Esophagus squamous epithelium (tissue), 4 donors: ENCODE results near the gene PBX3.

ENCODE experiments used
- CTCF ChIP-seq, 6 experiments: fragments of 450-650 bp in 4 of 6; fragments of 200-600 bp in 2 of 6; sonication (generic) in 2 of 6; IDR thresholded peaks; one replicate each; pipeline ENCODE4 v1.5.1; 2016 to 2019; ENCODE audit warnings: antibody characterized with exemption in 6 of 6, mild to moderate bottlenecking in 4 of 6, moderate library complexity in 4 of 6
- POLR2A ChIP-seq, 4 donors: fragments of 450-650 bp; IDR thresholded peaks; one replicate each; pipeline ENCODE4 v1.6.1; 2017; ENCODE audit warnings: antibody characterized with exemption in 4 of 4, mild to moderate bottlenecking in 4 of 4, moderate library complexity in 3 of 4

GRCh38 chr9:125961072-125961471, 213.9 kb downstream of the PBX3 start:
- no peak for TF ChIP-seq POLR2A (IDR thresholded peaks at IDR 0.05)
- TF ChIP-seq CTCF (IDR thresholded peaks at IDR 0.05): no peak
